ENCODE data around the gene SCAMP4. TPM values are rescaled to one million over a fixed set of nuclear protein-coding genes. Genes with fewer than 3 reads are reported as not detected.

The SCAMP4 gene
- total RNA-seq, 1 experiment from 2014 or later = 63.3 TPM

GRCh38 chr19:1856345-1856697 is 48.9 kb upstream of the SCAMP4 start:
- ChIA-PET RAD21 (ENCODE audit: low non-redundant PET in 1 of 2, low total read pairs in 2 of 2, uncharacterized antibody in 2 of 2, unreplicated experiment in 2 of 2) (no interaction called here), POLR2A (no interaction called here), CTCF (no interaction called here)
- Histone ChIP-seq H3K79me2 (ENCODE audit: insufficient read depth, low read length) (peaks cover 96% of the 10 kb centered on the region), H3K4me2 (ENCODE audit: low read length) (peak overlapping the region; percentile 83), H3K27ac (ENCODE audit: low read depth, low read length) (peak overlapping the region; percentile 88), H3K4me1 (ENCODE audit: control insufficient read depth in 1 of 2, insufficient read depth in 2 of 2, low read length in 2 of 2) (peaks cover 83 to 93% of the 10 kb centered on the region in 2 experiments), H3K9me3 (ENCODE audit: control insufficient read depth in 1 of 2, insufficient read depth in 1 of 2, low read depth in 1 of 2, low read length in 2 of 2) (no peaks in the 10 kb centered on the region), H3K9me2 (ENCODE audit: insufficient read depth) (no peaks in the 10 kb centered on the region), H3K4me3 (replicated peaks in 1 of 2; ENCODE audit: low read depth in 1 of 2, low read length in 2 of 2) (no peak overlapping the region), H4K20me1 (ENCODE audit: insufficient read depth) (peaks cover 7% of the 10 kb centered on the region; the same call in 1 of the 2 replicates), H3K36me3 (ENCODE audit: control insufficient read depth in 1 of 2, insufficient read depth in 2 of 2, low read length in 2 of 2) (peaks cover 0 to 7% of the 10 kb centered on the region in 2 experiments; a peak in 1 of 4 replicates), H2AFZ (ENCODE audit: low read depth, low read length, poor library complexity, severe bottlenecking) (no peak overlapping the region), H3K9ac (ENCODE audit: low read length) (peak overlapping the region; percentile 53), H3K27me3 (ENCODE audit: insufficient read depth, low read length) (no peaks in the 10 kb centered on the region)
- DNase-seq (ENCODE audit: low read depth, low spot score) = no peak
- intact Hi-C loops (cut with micrococcal nuclease) = no loop called here
- no peak for TF ChIP-seq ATF3 (IDR thresholded peaks at IDR 0.05)
- no peak for TF ChIP-seq ELF1 (IDR thresholded peaks at IDR 0.05; ENCODE audit: borderline replicate concordance, low read depth)
- TF ChIP-seq YY1 (IDR thresholded peaks at IDR 0.05; ENCODE audit: extremely low read depth, insufficient replicate concordance, low read depth, low read length) = no peak
- TF ChIP-seq CBX3 (IDR thresholded peaks at IDR 0.05; ENCODE audit: low read depth) = no peak
- no peak for TF ChIP-seq SRF (IDR thresholded peaks at IDR 0.05; ENCODE audit: low read depth)
- TF ChIP-seq CEBPB (IDR thresholded peaks at IDR 0.05; ENCODE audit: low read depth) = no peak
- ATAC-seq = no peak
- no TSS peak for BruUV-seq (replicated peaks)

- Histone ChIP-seq H3K4me3 (replicated peaks in 1 of 2; ENCODE audit: low read depth in 1 of 2, low read length in 2 of 2) (peak overlapping the region; percentile 2 to 37; a peak in 2 of 4 replicates), H3K27ac (ENCODE audit: low read depth, low read length) (peak overlapping the region; percentile 88), H4K20me1 (ENCODE audit: insufficient read depth) (peaks cover 7% of the 10 kb centered on the region; the same call in 1 of the 2 replicates), H3K27me3 (ENCODE audit: insufficient read depth, low read length) (no peaks in the 10 kb centered on the region), H3K4me2 (ENCODE audit: low read length) (peak overlapping the region; percentile 91), H3K36me3 (ENCODE audit: control insufficient read depth in 1 of 2, insufficient read depth in 2 of 2, low read length in 2 of 2) (peaks cover 0 to 10% of the 10 kb centered on the region in 2 experiments; a peak in 1 of 4 replicates), H3K9ac (ENCODE audit: low read length) (peak overlapping the region; percentile 52), H3K9me2 (ENCODE audit: insufficient read depth) (no peaks in the 10 kb centered on the region), H3K4me1 (ENCODE audit: control insufficient read depth in 1 of 2, insufficient read depth in 2 of 2, low read length in 2 of 2) (peaks cover 86 to 99% of the 10 kb centered on the region in 2 experiments), H2AFZ (ENCODE audit: low read depth, low read length, poor library complexity, severe bottlenecking) (no peak overlapping the region), H3K9me3 (ENCODE audit: control insufficient read depth in 1 of 2, insufficient read depth in 1 of 2, low read depth in 1 of 2, low read length in 2 of 2) (no peaks in the 10 kb centered on the region), H3K79me2 (ENCODE audit: insufficient read depth, low read length) (peaks cover 100% of the 10 kb centered on the region)
- ChIA-PET RAD21 (ENCODE audit: low non-redundant PET in 1 of 2, low total read pairs in 2 of 2, uncharacterized antibody in 2 of 2, unreplicated experiment in 2 of 2) (no interaction called here), CTCF (interaction anchor here (0.8 to 1.4 kb wide), 2 partner anchors 8 to 19 kb away, joined by 3 to 4 read pairs; no protein-coding TSS in a partner anchor), POLR2A (interaction anchor here (0.6 to 1.4 kb wide), 2 partner anchors 8 to 17 kb away, joined by 3 read pairs; partner anchors contain the start of gene REXO1)
- DNase-seq (ENCODE audit: low read depth, low spot score) (no peak), ATAC-seq (peak; percentile 43)
- TF ChIP-seq CBX3 (IDR thresholded peaks at IDR 0.05; ENCODE audit: low read depth) = no peak
- TF ChIP-seq YY1 (IDR thresholded peaks at IDR 0.05; ENCODE audit: extremely low read depth, insufficient replicate concordance, low read depth, low read length) = peak; percentile 28
- intact Hi-C loops (cut with micrococcal nuclease) = no loop called here
- no TSS peak for BruUV-seq (replicated peaks)
Measured at GRCh38 chr19:1856698-1857603, 48.2 kb upstream of the SCAMP4 start.

All from HCT116 (cell line).